Adrenal gland (tissue), 12 donors: Measurements from ENCODE around the gene PNPLA7. TPM values are rescaled to one million over a fixed set of nuclear protein-coding genes. Genes with fewer than 3 reads are reported as not detected.

ENCODE experiments used
- DNase-seq, 7 donors: peaks; one replicate each; pipeline ENCODE4 v3.0.0-alpha.2; 2019 to 2020
- H3K27ac ChIP-seq, 5 donors: fragments of 200-600 bp; sonication (generic) in 4 of 5; 1 replicate in 3 of 5; 2 replicates in 2 of 5; pipeline versions ENCODE4 v1.5.1 to v1.8.0; 2016 to 2020; ENCODE audit warnings: mild to moderate bottlenecking in 1 of 5
- H3K27me3 ChIP-seq: fragments of 200-600 bp; 2 replicates; pipeline ENCODE4 v1.8.0; 2021
- H3K36me3 ChIP-seq, 2 donors: fragments of 200-600 bp; replicated peaks in 1 of 2; 1 replicate in 1 of 2; 2 replicates in 1 of 2; pipeline versions ENCODE4 v1.5.1 to v1.8.0; 2018 to 2022
- H3K4me1 ChIP-seq, 2 donors: fragments of 200-600 bp; replicated peaks in 1 of 2; 1 replicate in 1 of 2; 2 replicates in 1 of 2; pipeline versions ENCODE4 v1.5.1 to v1.8.0; 2018 to 2021
- H3K4me3 ChIP-seq, 4 donors: fragments of 200-600 bp; sonication (generic) in 3 of 4; one replicate each; pipeline ENCODE4 v1.5.1; 2016 to 2018
- H3K9me3 ChIP-seq, 3 donors: fragments of 200-600 bp; sonication (generic) in 1 of 3; replicated peaks in 1 of 3; 1 replicate in 2 of 3; 2 replicates in 1 of 3; pipeline versions ENCODE4 v1.5.1 to v1.8.0; 2016 to 2021
- POLR2A ChIP-seq, 2 donors: fragments of 450-650 bp; IDR thresholded peaks; one replicate each; pipeline ENCODE4 v1.6.1; 2017; ENCODE audit warnings: antibody characterized with exemption in 2 of 2, mild to moderate bottlenecking in 2 of 2, moderate library complexity in 1 of 2
- WGBS, 4 donors: extraction: QIAGEN DNeasy Blood & Tissue Kit in 2 of 4; methylation state at CpG; one replicate each; pipeline versions ENCODE4 v1.1.5 to v1.1.7; 2013 to 2017; 5-methylcytosine and 5-hydroxymethylcytosine counted together
- intact Hi-C, 2 donors: fragments of 100-400 bp; cut with DNase I; formaldehyde crosslinking; loops; one replicate each; pipeline versions ENCODE4 v1.14.1 to v1.15.0; 2022 to 2023
- polyA plus RNA-seq, 3 donors: library from polyadenylated mRNA; stranded (reverse); fragments of 200-250 nt in 2 of 3; fragments of 350-450 nt in 1 of 3; fragmentation: Illumina TruSeq in 1 of 3; extraction: RNeasy Lipid Tissue Mini Kit (QIAGEN cat#74804) in 1 of 3; gene quantifications; one replicate each; pipeline ENCODE4 v1.2.3, GENCODE V29; 2013 to 2014
- total RNA-seq, 9 donors: library from RNA; depleted of rRNA in 4 of 9; stranded (reverse); fragments of >200 nt in 4 of 9; fragments of 120-200 nt in 1 of 9; fragmentation: NEBNext Ultra II Directional in 1 of 9; extraction: Animal tissue kit (Norgen Biotek cat#: 25700) in 1 of 9; gene quantifications; one replicate each; pipeline versions ENCODE4 v1.1.0 to v1.2.4, GENCODE V29; 2013 to 2023
- TF ChIP-seq, protein P1 (sequence below), 6 experiments: fragments of 450-650 bp in 4 of 6; fragments of 200-600 bp in 2 of 6; sonication (generic) in 1 of 6; IDR thresholded peaks; 1 replicate in 5 of 6; 2 replicates in 1 of 6; pipeline versions ENCODE4 v1.5.1 to v1.8.0; 2016 to 2021; ENCODE audit warnings: antibody characterized with exemption in 6 of 6, mild to moderate bottlenecking in 2 of 6, moderate library complexity in 1 of 6
- donor health status: healthy with polysubstance abuse.
- donor health status: Bipolar disorder and iron deficiency.
- donor health status: DM: yes; HTN: yes; CAD: no.
- donor health status: DM: no; HTN: no; CAD: no.
- donor health status: DM: no; HTN: no; CAD: no.
- donor health status: DM: yes; HTN: yes; CAD: no.

The PNPLA7 gene
- total and polyA plus RNA-seq, 12 donors = 0.44 to 64.1 (median 10.8) TPM

DNA sequence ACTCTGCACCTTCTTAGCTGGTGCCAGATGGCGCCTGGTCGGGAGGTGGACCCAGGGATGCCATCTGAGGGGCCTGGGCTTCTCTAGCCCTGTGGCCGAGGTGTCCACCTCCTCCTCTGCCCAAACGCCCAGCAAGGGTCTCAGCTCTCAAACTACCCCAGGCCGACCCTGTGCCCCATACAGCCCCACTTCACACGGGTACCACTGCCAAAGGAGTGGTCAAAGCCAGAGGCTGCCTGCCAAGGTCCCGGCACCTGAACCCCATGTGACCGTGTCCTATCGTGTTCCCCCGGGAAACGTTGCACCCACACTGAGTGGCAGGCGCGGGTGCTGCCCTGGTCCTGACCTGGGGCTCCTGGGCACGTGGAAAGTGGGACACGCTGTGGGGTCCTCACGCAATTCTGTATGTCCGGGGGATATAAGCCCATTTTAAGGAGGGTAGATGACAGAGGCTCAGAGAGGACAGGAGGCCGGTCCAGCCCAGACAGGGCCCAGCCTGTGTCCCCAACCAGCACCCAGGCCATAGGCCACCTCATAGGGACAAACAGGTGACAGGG is 111.0 kb downstream of the PNPLA7 start:
- TF ChIP-seq, protein P1, sequence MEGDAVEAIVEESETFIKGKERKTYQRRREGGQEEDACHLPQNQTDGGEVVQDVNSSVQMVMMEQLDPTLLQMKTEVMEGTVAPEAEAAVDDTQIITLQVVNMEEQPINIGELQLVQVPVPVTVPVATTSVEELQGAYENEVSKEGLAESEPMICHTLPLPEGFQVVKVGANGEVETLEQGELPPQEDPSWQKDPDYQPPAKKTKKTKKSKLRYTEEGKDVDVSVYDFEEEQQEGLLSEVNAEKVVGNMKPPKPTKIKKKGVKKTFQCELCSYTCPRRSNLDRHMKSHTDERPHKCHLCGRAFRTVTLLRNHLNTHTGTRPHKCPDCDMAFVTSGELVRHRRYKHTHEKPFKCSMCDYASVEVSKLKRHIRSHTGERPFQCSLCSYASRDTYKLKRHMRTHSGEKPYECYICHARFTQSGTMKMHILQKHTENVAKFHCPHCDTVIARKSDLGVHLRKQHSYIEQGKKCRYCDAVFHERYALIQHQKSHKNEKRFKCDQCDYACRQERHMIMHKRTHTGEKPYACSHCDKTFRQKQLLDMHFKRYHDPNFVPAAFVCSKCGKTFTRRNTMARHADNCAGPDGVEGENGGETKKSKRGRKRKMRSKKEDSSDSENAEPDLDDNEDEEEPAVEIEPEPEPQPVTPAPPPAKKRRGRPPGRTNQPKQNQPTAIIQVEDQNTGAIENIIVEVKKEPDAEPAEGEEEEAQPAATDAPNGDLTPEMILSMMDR (IDR thresholded peaks at IDR 0.05) = no peak
- TF ChIP-seq POLR2A (IDR thresholded peaks at IDR 0.05) = no peak
- WGBS, 4 donors = 65 to 75% (median 68%) methylated on average over 12 to 18 of the region's 18 CpGs
- intact Hi-C loops = no loop called here
- DNase-seq = no peak
- Histone ChIP-seq H3K4me3 (no peak overlapping the region), H3K36me3 (no peaks in the 10 kb centered on the region), H3K27ac (no peak overlapping the region), H3K4me1 (peaks cover 3 to 14% of the 10 kb centered on the region in 2 donors), H3K9me3 (no peaks in the 10 kb centered on the region), H3K27me3 (no peaks in the 10 kb centered on the region)

DNA sequence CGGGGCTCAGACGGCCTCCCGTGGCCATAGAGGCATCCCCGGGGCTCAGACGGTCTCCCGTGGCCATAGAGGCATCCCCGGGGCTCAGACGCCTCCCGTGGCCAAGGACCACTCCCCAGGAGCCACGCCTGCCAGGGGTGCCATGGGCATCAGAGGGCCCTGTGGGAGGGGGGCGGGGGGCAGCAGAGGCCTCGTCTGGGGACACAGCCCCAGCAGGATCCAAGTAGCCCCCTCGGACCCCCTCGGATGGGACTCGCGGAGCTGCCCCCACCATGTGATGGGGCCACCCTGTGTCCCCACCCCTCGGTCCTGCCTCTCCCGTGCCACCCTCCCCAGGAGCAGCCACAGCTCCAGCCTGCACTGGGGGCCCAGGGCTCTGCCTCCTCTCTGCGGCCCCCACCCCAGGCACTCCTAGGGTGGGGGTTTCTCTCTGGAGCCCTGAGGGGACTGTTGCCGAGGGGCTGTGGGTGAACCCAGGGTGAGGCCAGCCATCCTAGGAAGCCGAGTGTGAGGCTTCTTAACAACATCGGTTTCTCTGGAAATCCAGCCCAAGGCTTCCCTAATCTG is 111.5 kb downstream of the PNPLA7 start:
- Histone ChIP-seq H3K4me3 (no peak overlapping the region), H3K27me3 (no peaks in the 10 kb centered on the region), H3K4me1 (peaks cover 3 to 14% of the 10 kb centered on the region in 2 donors), H3K36me3 (no peaks in the 10 kb centered on the region), H3K27ac (no peak overlapping the region), H3K9me3 (no peaks in the 10 kb centered on the region)
- no peak for TF ChIP-seq POLR2A (IDR thresholded peaks at IDR 0.05)
- TF ChIP-seq, protein P1 (IDR thresholded peaks at IDR 0.05) = no peak
- intact Hi-C loops = no loop called here
- 74 to 85% (median 83%) methylated on average over 15 to 22 of the region's 22 CpGs; no CpG with 5 or more reads in 1 of the 4 donors for WGBS, 4 donors
- no peak for DNase-seq

DNA sequence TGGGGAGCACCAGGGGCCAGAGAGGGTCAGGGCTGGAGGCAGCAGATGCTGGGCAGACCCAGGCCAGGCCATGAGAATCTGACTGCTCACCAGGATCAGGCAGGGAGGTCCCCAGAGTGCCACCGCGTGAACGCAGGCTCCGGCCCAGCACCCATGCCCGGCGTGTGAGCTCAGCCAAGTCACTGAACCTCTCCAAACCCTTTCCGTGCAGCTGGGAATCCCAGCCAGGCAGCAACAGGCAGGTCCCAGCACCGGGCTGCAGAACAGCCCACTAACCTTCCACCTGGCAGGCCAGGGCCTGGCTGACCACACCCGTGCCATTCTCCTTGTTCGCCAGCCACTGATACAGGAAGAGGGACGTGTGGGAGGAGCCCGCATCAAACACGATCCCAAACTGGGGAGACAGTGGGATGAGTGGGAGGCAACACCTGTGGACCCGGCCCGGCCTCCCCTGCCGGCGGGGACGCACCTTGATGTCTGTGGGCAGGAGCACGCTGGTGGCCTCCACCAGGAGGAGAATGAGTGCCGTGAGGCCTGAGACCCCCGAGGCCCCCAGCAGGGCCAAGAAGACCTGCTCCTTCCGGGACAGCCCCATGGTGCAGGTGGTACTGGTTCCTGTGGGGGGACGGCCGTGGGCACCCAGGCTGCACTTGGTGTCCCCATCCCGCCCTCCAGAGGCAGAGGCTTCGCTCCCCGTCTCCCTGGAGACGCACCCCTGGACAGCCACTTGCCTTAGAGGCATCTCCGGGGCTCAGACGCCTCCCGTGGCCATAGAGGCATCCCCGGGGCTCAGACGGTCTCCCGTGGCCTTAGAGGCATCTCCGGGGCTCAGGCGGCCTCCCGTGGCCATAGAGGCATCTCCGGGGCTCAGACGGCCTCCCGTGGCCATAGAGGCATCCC is 112.3 kb downstream of the PNPLA7 start:
- Histone ChIP-seq H3K9me3 (no peaks in the 10 kb centered on the region), H3K4me3 (no peak overlapping the region), H3K27ac (no peak overlapping the region), H3K4me1 (peaks cover 3 to 14% of the 10 kb centered on the region in 2 donors), H3K27me3 (no peaks in the 10 kb centered on the region), H3K36me3 (no peaks in the 10 kb centered on the region)
- TF ChIP-seq, protein P1 (IDR thresholded peaks at IDR 0.05) = no peak
- TF ChIP-seq POLR2A (IDR thresholded peaks at IDR 0.05) = no peak
- DNase-seq = no peak
- intact Hi-C loops = no loop called here
- 71 to 85% (median 81%) methylated on average over 13 to 40 of the region's 40 CpGs for WGBS, 4 donors
